Astrocyte (in vitro differentiated cells and primary cell): ENCODE data around the gene TAF11.

Experiments
- EZH2 ChIP-seq: IDR thresholded peaks from 2 replicates; pipeline ENCODE4 v1.6.1; 2012; ENCODE audit warnings: mild to moderate bottlenecking, low read length, inconsistent platforms; ENCODE audit not compliant: insufficient read depth
- TF ChIP-seq, protein P1 (sequence below): IDR thresholded peaks from 2 replicates; pipeline ENCODE4 v1.5.1; 2011; ENCODE audit warnings: low read depth, mild to moderate bottlenecking, inconsistent platforms, low read length, moderate library complexity; ENCODE audit not compliant: insufficient read depth

DNA sequence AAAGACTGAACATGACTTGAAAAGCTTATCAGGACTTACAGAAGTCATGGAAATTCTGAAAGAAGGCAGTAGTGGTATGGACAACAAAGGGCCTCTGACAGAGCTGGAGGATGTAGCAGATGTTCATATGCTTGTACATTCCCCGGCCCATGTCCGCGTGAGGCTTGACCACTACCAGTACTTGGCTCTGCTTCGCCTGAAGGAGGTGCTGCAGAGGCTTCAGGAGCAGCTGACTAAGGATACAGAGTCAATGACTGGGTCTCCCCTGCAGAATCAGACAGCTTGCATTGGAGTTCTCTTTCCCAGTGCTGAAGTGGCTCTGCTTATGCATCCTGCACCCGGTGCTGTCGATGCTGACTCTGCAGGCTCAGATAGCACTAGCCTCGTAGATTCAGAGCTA is 29.2 kb downstream of the TAF11 start:
- TF ChIP-seq, protein P1, sequence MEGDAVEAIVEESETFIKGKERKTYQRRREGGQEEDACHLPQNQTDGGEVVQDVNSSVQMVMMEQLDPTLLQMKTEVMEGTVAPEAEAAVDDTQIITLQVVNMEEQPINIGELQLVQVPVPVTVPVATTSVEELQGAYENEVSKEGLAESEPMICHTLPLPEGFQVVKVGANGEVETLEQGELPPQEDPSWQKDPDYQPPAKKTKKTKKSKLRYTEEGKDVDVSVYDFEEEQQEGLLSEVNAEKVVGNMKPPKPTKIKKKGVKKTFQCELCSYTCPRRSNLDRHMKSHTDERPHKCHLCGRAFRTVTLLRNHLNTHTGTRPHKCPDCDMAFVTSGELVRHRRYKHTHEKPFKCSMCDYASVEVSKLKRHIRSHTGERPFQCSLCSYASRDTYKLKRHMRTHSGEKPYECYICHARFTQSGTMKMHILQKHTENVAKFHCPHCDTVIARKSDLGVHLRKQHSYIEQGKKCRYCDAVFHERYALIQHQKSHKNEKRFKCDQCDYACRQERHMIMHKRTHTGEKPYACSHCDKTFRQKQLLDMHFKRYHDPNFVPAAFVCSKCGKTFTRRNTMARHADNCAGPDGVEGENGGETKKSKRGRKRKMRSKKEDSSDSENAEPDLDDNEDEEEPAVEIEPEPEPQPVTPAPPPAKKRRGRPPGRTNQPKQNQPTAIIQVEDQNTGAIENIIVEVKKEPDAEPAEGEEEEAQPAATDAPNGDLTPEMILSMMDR: no peak
- no peak for TF ChIP-seq EZH2
